ENCODE data around the gene CDK19. TPM values are rescaled to one million over a fixed set of nuclear protein-coding genes. Genes with fewer than 3 reads are reported as not detected.
"Not testable (repeated sequence)": the region's sequence is repeated elsewhere in the genome, so short reads cannot be mapped to it uniquely, and the experiment has no call there.

Gene CDK19
- total and polyA plus RNA-seq, 2 experiments from 2014 or later, result 7.7 to 10.1 TPM

DNA sequence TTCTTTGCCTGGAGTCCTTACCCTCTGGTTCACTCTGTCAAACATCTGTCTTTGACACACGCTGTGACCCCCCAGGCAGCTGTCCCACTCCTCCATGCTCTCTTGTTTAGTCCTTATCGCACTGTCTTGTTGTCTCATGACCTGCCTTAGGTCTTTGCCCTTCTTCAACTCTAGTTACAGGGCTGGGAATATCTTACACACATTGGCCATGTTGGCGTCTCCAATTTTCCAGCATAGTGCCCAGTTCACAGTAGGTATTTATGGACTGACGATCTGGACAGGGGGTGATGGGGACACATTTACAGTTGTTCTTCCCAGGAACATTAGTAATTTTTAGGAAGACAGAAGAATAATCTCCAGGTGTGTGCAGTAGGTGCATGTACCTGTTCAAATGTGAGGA, 209.1 kb downstream of the CDK19 start (continued):
- TF ChIP-seq, protein P1, sequence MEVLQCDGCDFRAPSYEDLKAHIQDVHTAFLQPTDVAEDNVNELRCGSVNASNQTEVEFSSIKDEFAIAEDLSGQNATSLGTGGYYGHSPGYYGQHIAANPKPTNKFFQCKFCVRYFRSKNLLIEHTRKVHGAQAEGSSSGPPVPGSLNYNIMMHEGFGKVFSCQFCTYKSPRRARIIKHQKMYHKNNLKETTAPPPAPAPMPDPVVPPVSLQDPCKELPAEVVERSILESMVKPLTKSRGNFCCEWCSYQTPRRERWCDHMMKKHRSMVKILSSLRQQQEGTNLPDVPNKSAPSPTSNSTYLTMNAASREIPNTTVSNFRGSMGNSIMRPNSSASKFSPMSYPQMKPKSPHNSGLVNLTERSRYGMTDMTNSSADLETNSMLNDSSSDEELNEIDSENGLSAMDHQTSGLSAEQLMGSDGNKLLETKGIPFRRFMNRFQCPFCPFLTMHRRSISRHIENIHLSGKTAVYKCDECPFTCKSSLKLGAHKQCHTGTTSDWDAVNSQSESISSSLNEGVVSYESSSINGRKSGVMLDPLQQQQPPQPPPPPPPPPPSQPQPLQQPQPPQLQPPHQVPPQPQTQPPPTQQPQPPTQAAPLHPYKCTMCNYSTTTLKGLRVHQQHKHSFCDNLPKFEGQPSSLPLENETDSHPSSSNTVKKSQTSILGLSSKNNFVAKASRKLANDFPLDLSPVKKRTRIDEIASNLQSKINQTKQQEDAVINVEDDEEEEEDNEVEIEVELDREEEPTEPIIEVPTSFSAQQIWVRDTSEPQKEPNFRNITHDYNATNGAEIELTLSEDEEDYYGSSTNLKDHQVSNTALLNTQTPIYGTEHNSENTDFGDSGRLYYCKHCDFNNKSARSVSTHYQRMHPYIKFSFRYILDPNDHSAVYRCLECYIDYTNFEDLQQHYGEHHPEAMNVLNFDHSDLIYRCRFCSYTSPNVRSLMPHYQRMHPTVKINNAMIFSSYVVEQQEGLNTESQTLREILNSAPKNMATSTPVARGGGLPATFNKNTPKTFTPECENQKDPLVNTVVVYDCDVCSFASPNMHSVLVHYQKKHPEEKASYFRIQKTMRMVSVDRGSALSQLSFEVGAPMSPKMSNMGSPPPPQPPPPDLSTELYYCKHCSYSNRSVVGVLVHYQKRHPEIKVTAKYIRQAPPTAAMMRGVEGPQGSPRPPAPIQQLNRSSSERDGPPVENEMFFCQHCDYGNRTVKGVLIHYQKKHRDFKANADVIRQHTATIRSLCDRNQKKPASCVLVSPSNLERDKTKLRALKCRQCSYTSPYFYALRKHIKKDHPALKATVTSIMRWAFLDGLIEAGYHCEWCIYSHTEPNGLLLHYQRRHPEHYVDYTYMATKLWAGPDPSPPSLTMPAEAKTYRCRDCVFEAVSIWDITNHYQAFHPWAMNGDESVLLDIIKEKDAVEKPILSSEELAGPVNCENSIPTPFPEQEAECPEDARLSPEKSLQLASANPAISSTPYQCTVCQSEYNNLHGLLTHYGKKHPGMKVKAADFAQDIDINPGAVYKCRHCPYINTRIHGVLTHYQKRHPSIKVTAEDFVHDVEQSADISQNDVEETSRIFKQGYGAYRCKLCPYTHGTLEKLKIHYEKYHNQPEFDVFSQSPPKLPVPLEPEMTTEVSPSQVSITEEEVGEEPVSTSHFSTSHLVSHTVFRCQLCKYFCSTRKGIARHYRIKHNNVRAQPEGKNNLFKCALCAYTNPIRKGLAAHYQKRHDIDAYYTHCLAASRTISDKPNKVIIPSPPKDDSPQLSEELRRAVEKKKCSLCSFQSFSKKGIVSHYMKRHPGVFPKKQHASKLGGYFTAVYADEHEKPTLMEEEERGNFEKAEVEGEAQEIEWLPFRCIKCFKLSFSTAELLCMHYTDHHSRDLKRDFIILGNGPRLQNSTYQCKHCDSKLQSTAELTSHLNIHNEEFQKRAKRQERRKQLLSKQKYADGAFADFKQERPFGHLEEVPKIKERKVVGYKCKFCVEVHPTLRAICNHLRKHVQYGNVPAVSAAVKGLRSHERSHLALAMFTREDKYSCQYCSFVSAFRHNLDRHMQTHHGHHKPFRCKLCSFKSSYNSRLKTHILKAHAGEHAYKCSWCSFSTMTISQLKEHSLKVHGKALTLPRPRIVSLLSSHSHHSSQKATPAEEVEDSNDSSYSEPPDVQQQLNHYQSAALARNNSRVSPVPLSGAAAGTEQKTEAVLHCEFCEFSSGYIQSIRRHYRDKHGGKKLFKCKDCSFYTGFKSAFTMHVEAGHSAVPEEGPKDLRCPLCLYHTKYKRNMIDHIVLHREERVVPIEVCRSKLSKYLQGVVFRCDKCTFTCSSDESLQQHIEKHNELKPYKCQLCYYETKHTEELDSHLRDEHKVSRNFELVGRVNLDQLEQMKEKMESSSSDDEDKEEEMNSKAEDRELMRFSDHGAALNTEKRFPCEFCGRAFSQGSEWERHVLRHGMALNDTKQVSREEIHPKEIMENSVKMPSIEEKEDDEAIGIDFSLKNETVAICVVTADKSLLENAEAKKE (CRISPR knock-in tag; IDR thresholded peaks at IDR 0.05), result no peak
- TF ChIP-seq EZH2 (IDR thresholded peaks at IDR 0.05; ENCODE audit: low read depth, unreplicated experiment), result no peak

DNA sequence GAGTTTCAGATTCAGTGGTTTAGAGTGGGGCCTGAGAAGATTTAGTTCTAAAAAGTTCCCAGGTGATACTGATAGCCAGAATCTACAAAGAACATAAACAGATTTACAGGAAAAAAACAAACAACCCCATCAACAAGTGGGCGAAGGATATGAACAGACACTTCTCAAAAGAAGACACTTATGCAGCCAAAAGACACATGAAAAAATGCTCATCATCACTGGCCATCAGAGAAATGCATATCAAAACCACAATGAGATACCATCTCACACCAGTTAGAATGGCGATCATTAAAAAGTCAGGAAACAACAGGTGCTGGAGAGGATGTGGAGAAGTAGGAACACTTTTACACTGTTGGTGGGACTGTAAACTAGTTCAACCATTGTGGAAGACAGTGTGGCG, 214.6 kb downstream of the CDK19 start:
- H3K4me2 ChIP-seq; H3K4me3 ChIP-seq; H3K79me2 ChIP-seq (replicated peaks; ENCODE audit: insufficient read depth); H3K36me3 ChIP-seq (ENCODE audit: insufficient read depth); H3K9me2 ChIP-seq (ENCODE audit: insufficient read depth); H3K27ac ChIP-seq (ENCODE audit: low read depth); H3K27me3 Mint-ChIP-seq (ENCODE audit: insufficient read depth, low read depth, poor library complexity); H3K27ac Mint-ChIP-seq; H4K20me1 ChIP-seq (replicated peaks; ENCODE audit: insufficient read depth); H3K4me1 ChIP-seq (ENCODE audit: insufficient read depth); DNase-seq (ENCODE audit: low spot score); H2AFZ ChIP-seq; H3K4me3 Mint-ChIP-seq; H3K27me3 ChIP-seq (ENCODE audit: insufficient read depth); H3F3A ChIP-seq (replicated peaks; ENCODE audit: low read depth); H3K4me1 Mint-ChIP-seq; H3K9me3 Mint-ChIP-seq; ATAC-seq; H3K36me3 Mint-ChIP-seq (ENCODE audit: low read depth): not testable (repeated sequence)

DNA sequence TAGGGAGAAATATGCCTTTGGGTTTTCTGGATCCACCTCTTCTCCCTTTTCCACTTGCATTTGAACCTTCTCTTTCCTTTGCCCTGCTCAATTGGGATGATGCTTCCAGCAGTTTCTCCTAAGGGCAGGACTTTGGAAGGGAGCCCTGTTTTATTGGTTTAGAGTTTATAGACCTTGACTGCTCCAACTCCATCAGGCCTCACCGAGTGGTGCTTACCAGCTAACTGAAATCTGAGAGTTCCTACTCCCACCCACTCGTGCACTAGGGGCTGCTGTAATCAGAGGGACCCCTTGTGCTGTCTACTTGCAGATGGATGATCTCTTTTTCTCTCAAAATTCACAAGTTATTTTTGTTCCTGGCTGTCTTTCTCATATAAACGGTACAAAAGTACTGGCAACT, 217.5 kb downstream of the CDK19 start:
- no peaks in the 10 kb centered on the region for H3F3A ChIP-seq (replicated peaks; ENCODE audit: low read depth)
- no peak for ATAC-seq
- H3K27ac Mint-ChIP-seq, result no peak overlapping the region

More for the DNA sequence above, 217.5 kb downstream of the CDK19 start:
- Histone ChIP-seq H3K9me2 (ENCODE audit: insufficient read depth) (no peaks in the 10 kb centered on the region), H3K4me2 (no peak overlapping the region), H3K4me1 (ENCODE audit: insufficient read depth) (no peaks in the 10 kb centered on the region), H3K36me3 (ENCODE audit: insufficient read depth) (no peaks in the 10 kb centered on the region), H3K79me2 (replicated peaks; ENCODE audit: insufficient read depth) (no peaks in the 10 kb centered on the region), H3K27me3 (ENCODE audit: insufficient read depth) (no peaks in the 10 kb centered on the region), H3K4me3 (no peak overlapping the region), H3K27ac (ENCODE audit: low read depth) (no peak overlapping the region), H2AFZ (no peak overlapping the region), H4K20me1 (replicated peaks; ENCODE audit: insufficient read depth) (no peaks in the 10 kb centered on the region)
- TF ChIP-seq, protein P2, sequence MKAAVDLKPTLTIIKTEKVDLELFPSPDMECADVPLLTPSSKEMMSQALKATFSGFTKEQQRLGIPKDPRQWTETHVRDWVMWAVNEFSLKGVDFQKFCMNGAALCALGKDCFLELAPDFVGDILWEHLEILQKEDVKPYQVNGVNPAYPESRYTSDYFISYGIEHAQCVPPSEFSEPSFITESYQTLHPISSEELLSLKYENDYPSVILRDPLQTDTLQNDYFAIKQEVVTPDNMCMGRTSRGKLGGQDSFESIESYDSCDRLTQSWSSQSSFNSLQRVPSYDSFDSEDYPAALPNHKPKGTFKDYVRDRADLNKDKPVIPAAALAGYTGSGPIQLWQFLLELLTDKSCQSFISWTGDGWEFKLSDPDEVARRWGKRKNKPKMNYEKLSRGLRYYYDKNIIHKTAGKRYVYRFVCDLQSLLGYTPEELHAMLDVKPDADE (IDR thresholded peaks at IDR 0.05), result no peak
- TF ChIP-seq POLR2AphosphoS5 (IDR thresholded peaks at IDR 0.05; ENCODE audit: low read depth), result no peak
- no peak for TF ChIP-seq ZNF114 (CRISPR knock-in tag; IDR thresholded peaks at IDR 0.05)
- TF ChIP-seq CREB1 (CRISPR knock-in tag; IDR thresholded peaks at IDR 0.05; ENCODE audit: low read depth), result no peak
- TF ChIP-seq EZH2 (IDR thresholded peaks at IDR 0.05; ENCODE audit: low read depth, unreplicated experiment), result no peak
- no peak for DNase-seq (ENCODE audit: low spot score)
- Mint-ChIP-seq H3K9me3 (no peaks in the 10 kb centered on the region), H3K4me3 (no peak overlapping the region), H3K4me1 (no peaks in the 10 kb centered on the region), H3K27me3 (ENCODE audit: insufficient read depth, low read depth, poor library complexity) (peaks cover 3% of the 10 kb centered on the region), H3K36me3 (ENCODE audit: low read depth) (no peaks in the 10 kb centered on the region)
